Measurements from ENCODE around the gene DESI2. TPM values are rescaled to one million over a fixed set of nuclear protein-coding genes. Genes with fewer than 3 reads are reported as not detected.

The DESI2 gene
- total RNA-seq, 4 donors from 2014 or later, result 38.5 to 56.3 (median 41.1) TPM

DNA sequence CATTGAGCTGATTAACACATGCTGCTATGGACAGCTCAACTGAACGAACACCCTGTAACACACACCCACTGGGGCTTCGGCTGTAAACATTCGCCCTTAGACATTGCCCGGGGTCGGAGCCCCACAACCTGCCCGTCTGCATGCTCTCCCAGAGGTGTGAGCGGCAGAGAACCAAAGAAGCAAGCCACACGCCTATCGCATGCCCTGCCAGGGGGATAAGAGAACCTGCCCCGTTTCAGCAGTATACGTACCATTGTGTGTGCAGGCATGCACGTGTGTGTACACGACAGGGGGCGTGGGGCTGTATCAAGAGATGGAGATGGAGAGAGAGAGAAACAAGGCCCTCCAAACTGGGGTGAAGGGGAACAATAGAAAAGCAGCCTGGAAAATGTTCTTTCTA lies 9.9 kb upstream of the DESI2 start:
- Histone ChIP-seq H3K36me3 (no peaks in the 10 kb centered on the region), H3K4me3 (no peak overlapping the region), H3K27me3 (no peaks in the 10 kb centered on the region), H3K27ac (no peak overlapping the region), H3K9me3 (no peaks in the 10 kb centered on the region), H3K4me1 (no peaks in the 10 kb centered on the region)
- WGBS, 2 donors (ENCODE audit: low coverage in 1 of 2), result 83% methylated on average over 3 of the region's 14 CpGs; no CpG with 5 or more reads in 1 of the 2 donors
- ATAC-seq, result no peak
- TF ChIP-seq EP300 (IDR thresholded peaks at IDR 0.05) (no peak), POLR2AphosphoS5 (IDR thresholded peaks at IDR 0.05) (no peak), POLR2A (IDR thresholded peaks at IDR 0.05) (no peak)
- TF ChIP-seq, protein P1, sequence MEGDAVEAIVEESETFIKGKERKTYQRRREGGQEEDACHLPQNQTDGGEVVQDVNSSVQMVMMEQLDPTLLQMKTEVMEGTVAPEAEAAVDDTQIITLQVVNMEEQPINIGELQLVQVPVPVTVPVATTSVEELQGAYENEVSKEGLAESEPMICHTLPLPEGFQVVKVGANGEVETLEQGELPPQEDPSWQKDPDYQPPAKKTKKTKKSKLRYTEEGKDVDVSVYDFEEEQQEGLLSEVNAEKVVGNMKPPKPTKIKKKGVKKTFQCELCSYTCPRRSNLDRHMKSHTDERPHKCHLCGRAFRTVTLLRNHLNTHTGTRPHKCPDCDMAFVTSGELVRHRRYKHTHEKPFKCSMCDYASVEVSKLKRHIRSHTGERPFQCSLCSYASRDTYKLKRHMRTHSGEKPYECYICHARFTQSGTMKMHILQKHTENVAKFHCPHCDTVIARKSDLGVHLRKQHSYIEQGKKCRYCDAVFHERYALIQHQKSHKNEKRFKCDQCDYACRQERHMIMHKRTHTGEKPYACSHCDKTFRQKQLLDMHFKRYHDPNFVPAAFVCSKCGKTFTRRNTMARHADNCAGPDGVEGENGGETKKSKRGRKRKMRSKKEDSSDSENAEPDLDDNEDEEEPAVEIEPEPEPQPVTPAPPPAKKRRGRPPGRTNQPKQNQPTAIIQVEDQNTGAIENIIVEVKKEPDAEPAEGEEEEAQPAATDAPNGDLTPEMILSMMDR (IDR thresholded peaks at IDR 0.05), result no peak

DNA sequence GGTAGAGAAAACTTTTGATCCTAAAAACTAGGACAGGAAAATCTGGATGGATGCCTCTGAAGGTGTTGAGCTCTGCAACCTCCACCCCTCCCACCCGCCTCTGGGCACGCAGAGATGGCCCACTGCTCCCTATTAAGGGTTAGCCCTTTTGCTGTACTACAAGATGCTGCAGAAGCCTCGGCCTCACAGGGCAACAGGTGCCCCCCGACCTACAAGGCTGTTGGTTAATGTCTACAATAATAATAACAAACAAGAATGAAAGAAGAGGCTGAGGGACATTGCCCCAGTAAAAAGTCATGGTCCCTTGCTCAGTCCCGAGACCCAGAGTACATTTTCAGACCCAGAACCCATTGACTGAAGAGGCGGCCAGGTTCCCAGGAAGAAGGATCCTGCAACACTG lies 7.5 kb upstream of the DESI2 start:
- no peak overlapping the region for H3K27ac ChIP-seq
- H3K4me1 ChIP-seq, result no peaks in the 10 kb centered on the region
- 63% methylated on average over 3 of the region's 6 CpGs; no CpG with 5 or more reads in 1 of the 2 donors for WGBS, 2 donors (ENCODE audit: low coverage in 1 of 2)
- TF ChIP-seq, protein P1 (IDR thresholded peaks at IDR 0.05), result no peak
- TF ChIP-seq POLR2AphosphoS5 (IDR thresholded peaks at IDR 0.05) (no peak), EP300 (IDR thresholded peaks at IDR 0.05) (no peak), POLR2A (IDR thresholded peaks at IDR 0.05) (no peak)
- ATAC-seq, result no peak
- H3K36me3 ChIP-seq, result no peaks in the 10 kb centered on the region
- no peaks in the 10 kb centered on the region for H3K27me3 ChIP-seq
- H3K4me3 ChIP-seq, result no peak overlapping the region
- H3K9me3 ChIP-seq, result no peaks in the 10 kb centered on the region

DNA sequence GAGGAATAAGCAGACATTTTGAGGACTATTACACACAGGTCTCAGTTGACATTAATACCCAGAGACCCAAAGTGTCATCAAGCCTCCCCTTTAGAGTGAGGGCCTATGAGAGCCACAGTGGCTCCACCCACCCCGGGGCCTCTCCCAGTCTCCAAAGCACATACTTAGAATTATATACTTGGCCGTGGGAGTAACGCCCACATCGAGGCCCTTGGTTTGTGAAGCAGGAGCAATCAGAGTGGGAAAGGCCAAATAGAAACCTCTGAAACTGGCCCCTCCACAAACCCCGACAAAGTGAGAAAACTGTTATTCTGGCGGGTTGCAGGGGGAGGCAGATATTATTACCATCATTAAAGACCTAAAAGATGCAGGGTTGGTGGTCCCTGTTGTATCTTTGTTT lies 7.0 kb upstream of the DESI2 start:
- Histone ChIP-seq H3K4me1 (no peaks in the 10 kb centered on the region), H3K27ac (no peak overlapping the region), H3K9me3 (no peaks in the 10 kb centered on the region), H3K27me3 (no peaks in the 10 kb centered on the region), H3K4me3 (no peak overlapping the region), H3K36me3 (no peaks in the 10 kb centered on the region)
- TF ChIP-seq, protein P1 (IDR thresholded peaks at IDR 0.05), result no peak
- TF ChIP-seq EP300 (IDR thresholded peaks at IDR 0.05), result no peak
- no peak for TF ChIP-seq POLR2A (IDR thresholded peaks at IDR 0.05)
- no peak for TF ChIP-seq POLR2AphosphoS5 (IDR thresholded peaks at IDR 0.05)
- WGBS, 2 donors (ENCODE audit: low coverage in 1 of 2), result 57 to 61% methylated on average over 1 to 6 of the region's 6 CpGs
- no peak for ATAC-seq

DNA sequence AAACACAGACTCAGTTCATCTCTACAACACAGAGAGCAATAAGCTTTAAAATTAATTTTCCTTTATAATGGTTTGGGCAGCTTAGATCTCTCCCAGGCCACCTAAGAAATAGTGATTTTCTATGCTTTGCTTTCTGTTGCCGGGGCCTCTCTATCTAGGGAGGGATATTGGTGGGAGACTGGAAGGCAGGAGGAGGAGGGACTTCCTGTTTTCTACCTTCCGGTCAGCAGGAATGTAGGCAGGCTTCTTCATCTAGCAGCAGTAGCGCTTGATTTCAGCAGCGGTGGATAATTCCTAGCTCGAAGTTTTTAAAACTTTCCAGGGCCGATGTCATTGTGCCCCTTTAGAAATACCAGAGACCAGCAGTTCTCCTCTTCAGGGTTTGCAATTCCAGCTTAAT lies 5.1 kb upstream of the DESI2 start:
- no peak for ATAC-seq
- 76 to 88% methylated on average over 4 to 6 of the region's 6 CpGs for WGBS, 2 donors (ENCODE audit: low coverage in 1 of 2)
- H3K9me3 ChIP-seq, result no peaks in the 10 kb centered on the region
- H3K27ac ChIP-seq, result no peak overlapping the region
- no peaks in the 10 kb centered on the region for H3K36me3 ChIP-seq
- H3K27me3 ChIP-seq, result no peaks in the 10 kb centered on the region
- no peak overlapping the region for H3K4me3 ChIP-seq
- H3K4me1 ChIP-seq, result peaks cover 0 to 6% (median 0%) of the 10 kb centered on the region in 3 donors
- TF ChIP-seq POLR2AphosphoS5 (IDR thresholded peaks at IDR 0.05) (no peak), EP300 (IDR thresholded peaks at IDR 0.05) (no peak), POLR2A (IDR thresholded peaks at IDR 0.05) (no peak)
- TF ChIP-seq, protein P1 (IDR thresholded peaks at IDR 0.05), result no peak

DNA sequence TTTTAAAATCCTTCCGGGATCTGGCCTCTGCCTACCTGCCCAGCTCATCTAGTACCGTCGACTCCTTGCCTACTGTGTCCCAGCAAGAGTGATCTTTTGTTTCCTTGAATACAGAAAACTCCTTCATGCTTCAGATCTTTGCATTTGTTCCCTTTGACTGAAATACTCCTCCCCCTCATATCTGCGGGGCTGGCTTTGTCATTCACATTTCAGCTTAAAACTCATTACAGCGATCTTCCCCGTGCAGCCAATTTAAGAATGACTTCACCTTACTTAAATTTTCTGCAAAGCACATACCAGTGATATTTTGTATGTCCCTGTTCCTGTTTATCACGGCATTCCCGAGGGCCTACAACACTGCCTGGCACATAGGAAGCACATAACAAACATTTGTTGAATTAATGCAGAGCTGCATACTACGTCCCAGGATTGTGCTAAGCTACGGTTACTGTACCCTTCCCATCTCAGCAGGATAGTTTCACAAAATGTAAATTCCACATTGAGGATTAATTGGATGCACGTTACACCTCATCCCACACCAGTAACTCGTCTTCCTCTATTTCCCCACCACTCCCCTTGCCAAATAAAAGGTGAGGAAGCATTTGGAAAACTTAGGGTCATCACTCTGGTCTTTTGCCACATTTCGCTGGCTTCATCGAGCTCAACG lies 837 bp upstream of the DESI2 start:
- ATAC-seq, result no peak
- 37 to 54% methylated on average over 10 to 13 of the region's 15 CpGs for WGBS, 2 donors (ENCODE audit: low coverage in 1 of 2)

More for the DNA sequence above, 837 bp upstream of the DESI2 start:
- H3K27me3 ChIP-seq, result no peaks in the 10 kb centered on the region
- peaks cover 0 to 39% (median 8%) of the 10 kb centered on the region in 3 donors for H3K4me1 ChIP-seq
- TF ChIP-seq POLR2AphosphoS5 (IDR thresholded peaks at IDR 0.05), result no peak
- TF ChIP-seq, protein P1 (IDR thresholded peaks at IDR 0.05), result no peak
- no peak for TF ChIP-seq EP300 (IDR thresholded peaks at IDR 0.05)
- peak overlapping the region in 3 of 4 donors; percentile 82 to 96 (median 95) for H3K27ac ChIP-seq
- H3K9me3 ChIP-seq, result no peaks in the 10 kb centered on the region
- peak overlapping the region; percentile 54 to 83 for H3K4me3 ChIP-seq
- H3K36me3 ChIP-seq, result peaks cover 0 to 4% of the 10 kb centered on the region in 2 donors

Data from gastroesophageal sphincter (tissue), 4 donors.